Activated CD4-positive, alpha-beta T cell treated with anti-CD3 and anti-CD28 coated beads for 48 hours (primary cell): ENCODE data around the gene MAPRE3.

ENCODE experiments used
- DNase-seq: peaks from one replicate; pipeline ENCODE4 v3.0.0-alpha.2; 2020

Gene MAPRE3

DNA sequence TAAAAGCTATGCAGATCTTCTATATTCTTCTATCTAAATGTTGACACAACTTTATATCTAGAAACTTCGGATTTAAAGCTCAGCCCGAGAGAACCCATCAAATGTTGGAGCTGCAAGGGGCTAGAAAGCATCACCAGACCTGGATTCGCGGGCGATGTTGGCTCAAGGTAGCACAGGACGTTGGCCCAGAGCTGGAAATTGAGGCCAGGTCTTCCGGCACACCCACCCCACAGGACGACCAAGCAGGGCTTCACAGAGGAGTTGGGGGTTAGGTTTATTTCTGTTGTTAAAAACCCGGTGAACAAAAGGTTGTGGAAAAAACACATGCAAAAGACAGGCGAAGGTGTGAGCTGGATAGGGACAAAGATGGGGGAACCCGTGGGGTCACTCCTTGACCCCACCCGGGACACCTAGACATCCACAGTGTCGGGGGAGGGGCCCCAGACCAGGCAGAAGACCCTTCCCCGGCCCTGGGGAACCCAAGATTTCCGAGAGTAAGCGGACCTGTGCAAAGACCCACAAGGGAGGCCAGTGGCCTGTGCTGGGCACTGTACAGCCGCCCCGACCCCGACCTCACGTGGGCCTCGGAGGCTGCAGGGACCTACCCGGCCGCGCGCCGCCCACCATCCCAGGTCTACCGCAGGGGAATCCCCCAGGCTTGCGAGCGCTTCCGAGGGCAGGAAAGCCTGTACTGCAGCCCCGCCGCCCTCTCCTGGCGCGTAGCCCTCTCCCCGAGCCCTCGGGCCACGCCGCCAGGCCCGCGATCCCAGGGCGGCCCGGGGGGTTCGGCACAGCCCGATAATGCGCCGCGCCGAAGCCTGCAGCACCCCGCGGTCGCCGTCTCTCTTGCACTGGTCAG, 79.2 kb downstream of the MAPRE3 start:
- DNase-seq: peak; percentile 78

DNA sequence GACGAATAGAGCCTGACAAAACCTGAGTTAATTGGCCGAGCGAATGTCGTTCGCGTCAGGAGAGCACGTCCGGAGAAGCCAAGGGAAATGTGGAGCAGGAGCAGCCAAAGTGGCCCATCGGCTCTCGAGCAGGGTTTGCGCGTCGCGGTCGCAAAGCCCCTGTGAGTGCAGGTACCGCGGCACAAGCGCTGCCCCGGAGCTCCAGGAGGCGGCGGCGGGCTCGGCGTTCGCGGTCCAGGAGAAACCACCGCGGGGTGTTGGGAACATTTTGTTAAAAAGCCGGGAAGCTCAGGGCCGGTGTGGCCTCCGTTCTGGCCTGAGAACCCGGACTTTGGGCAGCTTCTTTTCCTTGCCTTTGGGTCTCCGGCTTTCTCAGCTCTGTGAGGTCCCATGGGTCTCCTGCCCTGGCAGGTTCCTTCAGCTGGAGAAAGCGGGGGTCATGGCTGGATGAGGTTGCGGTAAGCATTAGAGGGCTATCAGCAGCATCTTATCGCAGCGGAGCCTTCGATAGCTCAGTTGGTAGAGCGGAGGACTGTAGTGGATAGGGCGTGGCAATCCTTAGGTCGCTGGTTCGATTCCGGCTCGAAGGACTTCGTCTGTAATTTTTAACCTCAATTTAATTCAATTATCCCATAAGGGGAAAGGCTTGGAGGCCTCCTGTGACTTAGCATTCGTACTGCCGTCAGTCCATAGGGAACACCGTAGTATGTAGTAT, 80.0 kb downstream of the MAPRE3 start:
- peak; percentile 94 for DNase-seq

DNA sequence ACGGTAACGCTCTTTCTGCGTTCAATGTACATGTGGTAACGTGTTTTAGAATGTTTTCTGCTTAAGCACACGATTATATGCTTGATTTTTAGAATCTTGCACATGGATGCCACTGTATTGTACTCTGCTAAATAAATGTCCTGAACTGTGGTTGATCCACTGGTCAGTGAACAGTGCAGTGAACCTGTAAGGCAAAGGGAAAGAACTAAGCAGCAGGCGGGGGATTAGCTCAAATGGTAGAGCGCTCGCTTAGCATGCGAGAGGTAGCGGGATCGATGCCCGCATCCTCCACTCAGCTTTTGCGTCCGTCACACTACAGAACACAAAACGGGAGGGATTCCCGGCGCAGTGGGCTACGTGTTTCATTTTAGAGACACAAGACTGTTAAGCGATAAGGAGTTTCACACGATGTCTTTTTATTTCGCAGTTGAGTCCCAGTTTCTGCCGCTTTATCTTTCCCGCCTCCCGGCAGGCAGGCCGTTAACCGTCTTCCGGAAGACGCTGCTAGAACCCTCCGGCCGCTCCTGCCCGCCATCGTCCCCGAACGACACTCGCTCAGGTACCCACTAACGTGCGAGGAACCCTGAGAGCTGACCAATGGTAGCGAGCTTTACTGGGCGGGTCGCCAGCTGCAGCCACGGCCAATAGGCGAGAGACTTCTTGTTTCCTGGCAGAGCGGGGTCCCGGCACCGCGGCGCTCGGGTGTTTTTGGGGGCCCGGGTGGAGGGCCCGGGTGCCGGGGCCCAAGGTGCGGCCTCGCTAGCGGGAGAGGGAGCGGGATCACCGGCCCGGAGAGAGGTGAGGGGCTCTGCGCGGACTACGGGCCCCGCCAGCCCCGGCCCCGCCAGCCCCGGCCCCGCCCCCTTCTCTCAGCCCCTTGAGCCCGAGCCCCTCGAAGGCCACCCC, 80.8 kb downstream of the MAPRE3 start, which contains the start of gene AGBL5:
AGBL5 (plus strand) TSS at position 673 of the 906 bp plus-strand sequence. CDS start 1,291 bp downstream, outside the sequence.
- peak; percentile 97 for DNase-seq

DNA sequence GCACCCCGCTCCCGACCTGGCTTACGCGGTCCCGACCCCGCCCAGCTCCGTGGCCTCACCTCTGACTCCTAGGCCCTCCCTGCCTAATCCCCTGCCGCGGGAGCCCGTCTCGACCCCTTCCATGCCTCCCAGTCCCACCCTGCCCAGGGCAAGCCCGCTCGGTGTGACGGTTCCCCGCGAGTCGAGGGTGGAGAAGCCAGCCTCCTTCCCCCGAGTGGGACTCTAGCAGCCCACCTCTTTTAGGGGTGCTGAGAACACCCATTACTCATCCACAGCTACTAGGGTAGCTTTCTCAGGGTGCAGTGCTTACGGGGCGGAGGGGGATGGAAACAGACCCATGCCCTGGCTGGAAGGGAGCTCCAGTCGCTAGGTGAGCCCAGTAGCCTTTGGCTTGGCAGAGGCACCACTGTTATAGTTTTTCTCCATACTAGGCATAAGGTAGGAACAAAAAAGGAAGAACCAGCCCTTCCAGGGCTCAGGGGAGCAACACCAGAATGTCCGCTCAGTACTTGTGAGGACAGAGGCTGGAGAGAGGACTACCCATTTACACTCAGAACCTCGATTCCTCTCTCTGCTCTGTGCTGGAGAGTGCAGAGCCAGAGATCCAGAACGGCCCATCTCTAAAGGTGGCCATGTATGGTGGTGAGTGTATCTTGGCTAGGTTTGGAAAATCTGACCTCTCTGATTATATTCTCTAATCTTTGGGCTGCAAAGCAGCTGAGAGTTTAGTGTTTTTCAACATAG, 81.6 kb downstream of the MAPRE3 start:
- peak; percentile 36 for DNase-seq

DNA sequence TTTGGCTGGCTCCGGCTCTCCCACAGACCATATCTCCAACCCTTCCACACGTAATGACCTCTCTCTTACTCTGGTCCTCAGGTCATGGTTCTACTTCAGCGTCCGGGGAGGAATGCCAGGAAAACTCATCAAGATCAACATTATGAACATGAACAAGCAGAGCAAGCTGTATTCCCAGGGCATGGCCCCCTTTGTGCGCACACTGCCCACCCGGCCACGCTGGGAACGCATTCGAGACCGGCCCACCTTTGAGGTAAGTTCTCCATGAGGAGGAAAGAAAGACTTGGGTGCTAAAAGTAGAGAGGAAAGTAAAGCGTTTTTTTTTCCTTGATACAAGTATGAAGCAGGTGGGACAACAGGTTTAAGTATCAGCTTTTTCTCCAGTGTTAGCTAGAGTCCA, 82.9 kb downstream of the MAPRE3 start:
- DNase-seq: no peak

DNA sequence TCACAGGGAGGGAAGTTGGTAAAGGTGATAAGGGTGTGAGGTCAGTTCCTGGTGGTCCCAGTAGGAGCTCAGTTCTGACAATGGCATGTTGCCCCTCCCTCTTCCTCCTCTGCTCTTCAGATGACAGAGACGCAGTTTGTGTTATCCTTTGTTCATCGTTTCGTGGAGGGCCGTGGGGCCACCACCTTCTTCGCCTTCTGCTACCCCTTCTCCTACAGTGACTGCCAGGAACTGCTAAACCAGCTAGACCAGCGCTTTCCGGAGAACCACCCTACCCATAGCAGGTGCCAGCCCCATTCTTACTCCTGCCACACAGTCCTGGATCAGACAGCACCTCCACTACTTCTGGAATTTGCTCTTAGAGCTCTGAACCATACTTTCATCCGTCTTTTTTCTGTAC, 83.3 kb downstream of the MAPRE3 start:
- no peak for DNase-seq

DNA sequence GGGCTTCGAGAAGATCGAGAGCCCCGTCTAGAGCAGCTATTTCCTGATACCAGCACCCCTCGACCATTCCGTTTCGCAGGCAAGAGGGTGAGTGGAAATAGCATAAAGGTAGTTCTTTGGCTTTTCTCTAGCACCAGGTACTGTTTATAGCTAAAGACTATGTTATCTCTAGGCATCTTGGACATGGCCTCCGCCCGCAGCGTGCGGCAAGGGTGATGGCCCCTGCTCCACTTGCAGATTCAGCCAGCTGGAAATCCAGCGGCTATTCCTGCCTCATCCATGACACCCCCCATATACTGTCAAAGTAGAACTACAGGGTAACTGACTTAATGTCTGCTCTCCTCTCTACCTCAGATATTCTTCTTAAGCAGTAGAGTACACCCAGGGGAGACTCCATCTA, 84.3 kb downstream of the MAPRE3 start:
- no peak for DNase-seq

DNA sequence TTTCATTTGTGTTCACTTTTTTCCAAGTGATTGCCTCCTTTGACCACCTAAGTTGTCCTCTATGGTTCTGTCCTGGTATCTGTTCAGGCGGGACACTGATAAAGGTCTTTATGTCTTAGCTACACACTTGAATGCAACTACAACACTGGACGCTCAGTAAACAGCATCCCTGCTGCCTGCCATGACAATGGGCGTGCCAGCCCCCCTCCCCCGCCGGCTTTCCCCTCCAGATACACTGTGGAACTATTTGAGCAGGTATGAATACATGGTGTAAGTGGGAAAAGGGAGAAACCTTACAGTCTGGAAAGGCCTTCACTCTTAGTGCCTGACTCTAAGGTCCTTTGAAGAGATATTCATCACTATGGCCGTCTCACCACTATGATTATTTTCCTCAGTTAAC, 86.7 kb downstream of the MAPRE3 start:
- DNase-seq: no peak

DNA sequence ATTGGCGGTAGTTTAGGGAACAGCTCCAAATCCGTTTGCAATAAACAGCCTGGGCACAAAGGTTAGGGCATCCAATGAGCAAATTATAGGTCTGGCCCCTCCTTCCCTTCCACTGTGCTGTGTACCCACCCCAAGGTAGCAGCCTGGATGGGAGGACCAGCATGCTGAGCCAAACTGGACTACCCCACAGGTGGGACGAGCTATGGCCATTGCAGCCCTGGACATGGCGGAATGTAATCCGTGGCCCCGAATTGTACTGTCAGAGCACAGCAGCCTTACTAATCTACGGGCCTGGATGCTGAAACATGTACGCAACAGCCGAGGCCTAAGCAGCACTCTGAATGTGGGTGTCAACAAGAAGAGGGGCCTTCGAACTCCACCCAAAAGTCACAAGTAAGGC, 87.8 kb downstream of the MAPRE3 start:
- DNase-seq: no peak

DNA sequence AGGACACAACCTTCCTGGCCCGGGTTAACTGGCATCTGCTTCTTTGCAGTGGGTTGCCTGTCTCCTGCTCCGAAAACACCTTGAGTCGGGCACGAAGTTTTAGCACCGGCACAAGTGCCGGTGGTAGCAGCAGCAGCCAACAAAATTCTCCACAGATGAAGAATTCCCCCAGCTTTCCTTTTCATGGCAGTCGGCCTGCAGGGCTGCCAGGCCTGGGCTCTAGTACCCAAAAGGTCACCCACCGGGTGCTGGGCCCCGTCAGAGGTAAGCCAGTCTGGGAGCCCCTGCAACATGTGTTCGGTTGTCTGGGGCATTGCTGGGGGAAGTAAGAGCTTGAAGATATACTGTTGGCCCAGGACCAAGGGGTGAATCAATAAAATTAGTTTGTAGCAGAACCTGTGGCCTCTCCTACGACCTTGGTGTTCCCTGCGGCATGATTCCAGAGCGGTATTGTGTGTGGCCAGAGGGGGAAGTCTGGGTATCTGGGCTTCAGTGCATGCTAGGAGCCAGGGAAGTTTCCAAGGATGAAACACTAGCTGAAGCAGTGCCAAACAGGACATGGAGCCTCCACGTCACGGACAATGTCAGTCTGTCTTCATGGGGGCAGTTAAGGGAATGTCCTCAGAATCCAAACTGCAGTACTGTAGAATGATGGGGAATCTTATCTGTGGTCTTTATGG, 88.8 kb downstream of the MAPRE3 start:
- DNase-seq: no peak

DNA sequence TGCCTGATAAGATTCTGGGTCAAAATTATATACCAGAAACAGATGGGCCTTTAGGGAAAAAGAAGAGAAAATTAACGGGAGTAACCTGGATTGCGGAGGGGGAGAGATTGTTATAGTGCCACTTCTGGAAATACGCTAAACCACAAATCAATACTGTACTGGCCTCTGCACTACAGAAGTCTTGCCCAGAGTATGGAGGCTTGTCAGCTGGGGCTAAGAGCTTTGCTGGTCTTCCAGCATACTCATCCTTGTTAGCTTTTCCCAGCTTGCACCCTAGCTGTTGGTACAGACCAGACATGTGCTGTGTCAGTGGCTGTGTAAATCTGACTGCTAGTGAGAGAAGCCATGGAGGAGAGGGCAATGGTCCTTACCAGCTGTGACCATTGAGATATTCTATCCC, 89.9 kb downstream of the MAPRE3 start:
- DNase-seq: no peak

DNA sequence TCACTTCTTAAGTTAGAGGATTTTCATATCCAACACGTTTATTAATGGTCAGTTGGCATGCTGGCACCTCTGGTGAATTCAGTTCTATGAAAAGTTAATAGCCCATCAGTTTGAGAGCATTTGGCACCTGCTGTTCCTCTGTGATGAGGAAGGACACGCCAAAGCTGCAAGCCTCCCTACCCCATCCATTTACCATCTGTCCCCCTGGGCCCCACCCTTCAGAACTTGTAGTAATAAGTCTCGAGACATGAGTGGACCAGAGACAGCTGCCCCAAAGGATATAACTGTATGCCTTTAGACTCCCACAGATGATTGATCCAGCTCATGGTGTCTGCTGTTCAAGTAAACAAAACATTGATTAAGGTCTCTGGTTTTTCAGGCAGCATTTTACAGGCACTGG, 94.7 kb downstream of the MAPRE3 start:
- no peak for DNase-seq

DNA sequence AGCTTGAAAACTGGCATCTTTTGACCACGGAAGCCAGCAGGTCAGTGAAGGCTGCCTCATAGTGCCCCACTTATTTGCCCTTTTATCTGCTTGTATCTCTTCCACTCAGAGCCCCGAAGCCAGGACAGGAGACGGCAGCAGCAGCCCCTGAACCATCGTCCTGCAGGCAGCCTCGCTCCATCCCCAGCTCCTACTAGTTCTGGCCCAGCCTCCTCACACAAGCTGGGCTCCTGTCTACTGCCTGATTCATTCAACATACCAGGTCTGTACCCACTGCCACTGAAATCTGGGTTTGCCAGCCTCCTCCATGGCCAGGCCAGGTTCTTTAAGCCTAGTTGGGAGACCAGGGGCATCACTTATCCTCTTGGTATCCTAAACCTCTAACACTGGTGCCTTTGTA, 96.9 kb downstream of the MAPRE3 start:
- DNase-seq: no peak

DNA sequence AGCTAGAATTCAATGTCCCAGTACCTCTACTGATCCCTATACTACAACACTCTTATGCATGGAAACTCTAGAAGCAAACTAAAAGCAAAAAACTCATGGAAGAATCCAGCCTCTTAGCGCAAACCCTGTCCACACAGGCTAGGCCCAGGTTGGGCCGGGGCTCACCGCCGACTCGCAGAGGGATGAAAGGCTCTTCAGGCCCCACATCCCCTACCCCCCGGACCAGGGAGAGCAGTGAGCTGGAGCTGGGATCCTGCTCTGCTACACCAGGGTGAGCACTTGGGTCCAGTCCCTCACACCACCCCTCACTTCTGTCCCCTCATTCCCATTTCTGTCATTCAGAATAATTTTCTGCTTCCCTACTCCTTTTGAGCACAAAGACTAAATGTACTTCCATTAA, 99.0 kb downstream of the MAPRE3 start:
- no peak for DNase-seq

DNA sequence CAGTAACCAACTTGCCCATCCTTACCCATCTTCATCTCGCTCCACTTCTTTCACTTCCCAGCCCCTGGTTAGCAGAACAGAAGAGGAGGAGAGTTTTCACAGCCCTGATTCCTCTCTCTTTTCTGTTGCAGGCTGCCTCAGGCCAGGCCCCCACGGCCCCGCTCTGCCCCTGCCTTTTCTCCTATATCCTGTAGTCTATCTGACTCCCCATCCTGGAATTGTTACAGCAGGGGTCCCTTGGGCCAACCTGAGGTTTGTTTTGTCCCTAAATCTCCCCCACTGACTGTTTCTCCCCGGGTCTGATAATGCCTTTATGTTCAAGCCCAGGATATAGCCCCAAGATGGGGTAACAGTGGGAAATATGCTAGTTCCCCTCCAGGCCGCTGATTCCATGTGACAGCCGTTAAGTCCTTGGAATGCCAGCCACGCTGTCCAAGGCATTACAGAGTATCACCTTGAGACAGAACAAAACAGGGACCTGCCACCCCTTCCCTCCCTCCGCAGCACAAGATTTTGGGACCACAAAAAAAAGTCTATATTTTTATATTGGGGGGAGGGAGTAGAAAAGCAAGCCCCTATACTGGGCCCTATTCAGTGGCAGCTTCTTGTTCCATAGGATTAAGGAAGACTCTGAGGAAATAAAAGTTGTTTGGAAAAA, 99.7 kb downstream of the MAPRE3 start:
- DNase-seq: no peak

DNA sequence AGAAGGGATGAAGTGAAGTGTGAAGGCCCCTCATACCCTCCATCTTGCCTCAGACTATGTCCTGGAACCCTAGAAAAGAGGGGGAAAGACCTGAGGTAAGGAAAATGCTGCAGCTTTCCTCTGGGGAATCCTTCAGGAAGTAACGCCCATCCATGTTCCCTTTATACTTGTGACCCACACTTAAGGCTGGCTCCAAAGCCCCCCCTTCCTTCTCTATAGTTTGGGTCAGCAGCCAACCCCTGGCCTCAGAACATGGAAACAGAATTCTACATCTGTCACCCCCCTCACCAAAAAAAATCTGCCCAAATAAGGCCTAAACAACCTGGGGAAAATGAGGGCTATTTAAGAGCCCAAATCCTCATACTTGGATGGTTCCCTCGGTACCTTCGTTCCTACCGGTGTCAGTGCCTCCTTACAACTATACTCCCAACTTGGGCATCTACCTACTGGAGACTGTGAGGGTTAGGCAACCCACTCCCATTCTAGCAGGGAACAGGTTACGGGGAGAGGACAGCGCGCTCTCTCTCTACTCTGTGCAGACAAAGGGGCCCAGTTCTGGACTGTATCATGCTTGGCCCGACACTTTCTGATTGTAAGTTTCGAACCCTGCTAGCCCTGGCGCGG, 100.3 kb downstream of the MAPRE3 start:
- DNase-seq: no peak

DNA sequence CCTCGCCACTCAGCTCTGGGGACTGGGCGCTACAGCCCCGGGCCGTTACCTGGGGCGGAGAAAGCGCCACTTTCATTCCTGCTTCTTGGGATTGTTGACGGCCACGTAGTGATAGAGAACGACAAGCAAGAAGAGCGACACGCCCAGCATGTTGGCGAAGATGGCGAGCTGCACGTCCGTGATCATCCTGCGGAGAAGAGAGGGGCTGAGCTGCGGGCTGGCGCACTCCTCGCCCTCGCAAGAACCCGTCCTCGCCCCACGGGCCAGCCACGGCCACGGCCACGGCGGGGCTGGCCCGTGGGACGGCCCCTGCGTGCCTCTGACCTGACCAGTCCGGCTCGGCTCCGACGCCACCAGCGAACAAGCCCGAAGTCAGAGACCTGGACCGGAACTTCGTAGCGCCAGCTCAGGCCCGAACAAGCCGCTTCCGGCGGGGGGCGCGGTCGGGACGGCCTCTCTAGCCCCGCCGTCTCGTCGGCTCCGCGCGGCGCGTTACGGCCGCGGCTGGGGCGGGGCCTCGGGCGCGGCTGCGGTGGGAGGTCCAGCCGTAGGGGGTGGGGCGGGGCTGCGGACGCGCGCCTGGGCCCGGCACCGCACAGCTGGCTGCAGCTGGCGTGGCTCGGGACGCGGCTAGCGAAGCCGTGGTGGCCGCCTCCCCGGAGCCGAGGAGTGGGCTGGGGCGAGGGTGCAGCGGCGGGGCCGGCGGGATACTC, 101.0 kb downstream of the MAPRE3 start, which contains the start of gene OST4:
OST4 (minus strand) TSS at position 378 of the 713 bp plus-strand sequence.
- peak; percentile 92 for DNase-seq

DNA sequence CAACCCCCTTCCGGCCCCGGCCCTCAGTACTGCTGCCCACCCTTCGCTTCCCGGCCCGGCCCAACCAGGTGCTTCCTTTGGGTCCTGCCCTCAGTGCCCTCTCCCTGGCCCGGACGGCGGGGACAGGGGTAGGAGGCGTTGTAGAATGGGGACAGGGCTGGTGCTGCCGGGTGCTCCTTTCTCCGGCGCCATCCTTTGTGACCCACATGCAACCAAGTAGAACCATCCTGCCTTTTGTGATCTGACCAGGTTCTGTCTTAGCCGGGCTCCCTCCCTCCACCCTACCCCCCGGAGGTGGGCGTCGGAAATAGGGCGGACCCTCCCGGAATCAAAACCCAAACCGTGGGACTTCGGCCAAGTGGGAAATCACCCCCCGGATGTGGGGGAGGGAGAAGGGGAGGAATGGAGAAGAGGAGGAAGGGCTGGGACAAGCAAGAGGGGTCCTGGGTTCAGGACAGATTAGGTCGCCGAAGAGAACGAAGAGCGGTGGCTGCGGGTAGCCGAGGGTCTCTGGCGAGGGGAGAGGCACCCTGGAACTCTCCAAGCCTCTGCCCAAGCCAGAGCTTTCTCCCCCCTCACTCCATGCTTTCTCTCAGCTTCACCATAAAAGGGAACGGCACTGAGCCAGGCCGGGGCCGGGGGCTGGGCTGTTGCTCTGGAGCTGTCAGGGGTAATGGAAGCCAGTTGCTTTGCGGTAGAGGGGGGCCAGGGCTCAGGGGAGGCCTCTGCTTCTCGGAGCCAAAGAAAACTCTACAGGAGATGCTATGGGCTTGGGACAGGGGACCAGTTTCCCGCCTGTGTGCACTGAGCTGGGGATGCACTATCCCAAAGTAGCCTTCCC, 101.8 kb downstream of the MAPRE3 start:
- DNase-seq: peak; percentile 48

DNA sequence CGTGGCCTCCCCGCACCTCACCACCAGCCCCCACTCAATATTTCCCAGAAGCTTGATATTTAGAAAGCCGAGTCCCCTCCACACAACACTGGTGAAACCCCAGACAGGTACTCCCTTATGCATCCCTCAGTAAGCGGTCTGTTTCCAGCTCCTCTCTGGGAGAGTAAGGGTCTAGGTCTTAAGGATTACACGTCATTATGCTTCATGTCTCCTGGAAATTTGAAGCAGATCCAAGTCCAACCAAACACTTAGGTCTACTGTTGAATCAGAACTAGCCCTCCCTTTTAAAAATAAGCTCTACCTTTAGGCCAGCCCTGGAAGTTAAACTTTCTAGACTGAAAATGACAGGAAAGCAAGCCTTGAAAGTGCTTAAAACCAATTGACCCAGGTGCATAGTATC, 102.5 kb downstream of the MAPRE3 start:
- no peak for DNase-seq
